HUDEP-2 (cell line): Measurements from ENCODE around the gene CD27.
"Not testable (repeated sequence)": the region's sequence is repeated elsewhere in the genome, so short reads cannot be mapped to it uniquely, and the experiment has no call there.

Experiments used
- DNase-seq, 76 experiments: peaks; one replicate each; lab custom pipeline; 2025; ENCODE audit not compliant: unreplicated experiment in 76 of 76; lab: John Stamatoyannopoulos, UW

Gene CD27

GRCh38 chr12:6477601-6478377 lies 33.0 kb downstream of the CD27 start:
- DNase-seq = not testable (repeated sequence)

GRCh38 chr12:6478416-6478815 lies 33.7 kb downstream of the CD27 start:
- no peak for DNase-seq

- DNase-seq = no peak
These were observed 43.5 kb downstream of the CD27 start for GRCh38 chr12:6488240-6488639.

GRCh38 chr12:6489449-6489848 lies 44.7 kb downstream of the CD27 start:
- DNase-seq = no peak

- not testable (repeated sequence) for DNase-seq
These were observed 45.9 kb downstream of the CD27 start for GRCh38 chr12:6490673-6491072.

- peak; percentile 13 to 98 (median 94) for DNase-seq
These were observed 48.2 kb downstream of the CD27 start, which contains the start of gene MRPL51 for GRCh38 chr12:6492838-6493496. TSS of gene MRPL51 (minus strand) at chr12:6493262. CDS start at chr12:6493136, 126 bp downstream.

GRCh38 chr12:6493497-6494257 lies 48.9 kb downstream of the CD27 start, which contains the start of gene NCAPD2:
TSS of gene NCAPD2 (plus strand) at chr12:6494102. CDS start at chr12:6495099, 997 bp downstream.
- DNase-seq = peak; percentile 21 to 98 (median 94)

- DNase-seq = peak in 6 of 76 experiments; percentile 3 to 63 (median 42)
These were observed 49.5 kb downstream of the CD27 start for GRCh38 chr12:6494258-6494743.

- no peak for DNase-seq
These were observed 50.2 kb downstream of the CD27 start for GRCh38 chr12:6494968-6495367.

GRCh38 chr12:6497291-6497690 lies 52.5 kb downstream of the CD27 start:
- not testable (repeated sequence) for DNase-seq

GRCh38 chr12:6500466-6500865 lies 55.7 kb downstream of the CD27 start:
- no peak for DNase-seq
